T-helper 1 cell (primary cell): Measurements from ENCODE around the gene GJD4.

Source experiments
- DNase-seq, 5 donors: peaks; one replicate each; pipeline ENCODE4 v3.0.0-alpha.2; 2012 to 2020

The GJD4 gene

GRCh38 chr10:35579726-35580422 is 25.3 kb upstream of the GJD4 start:
- DNase-seq, result no peak

DNA sequence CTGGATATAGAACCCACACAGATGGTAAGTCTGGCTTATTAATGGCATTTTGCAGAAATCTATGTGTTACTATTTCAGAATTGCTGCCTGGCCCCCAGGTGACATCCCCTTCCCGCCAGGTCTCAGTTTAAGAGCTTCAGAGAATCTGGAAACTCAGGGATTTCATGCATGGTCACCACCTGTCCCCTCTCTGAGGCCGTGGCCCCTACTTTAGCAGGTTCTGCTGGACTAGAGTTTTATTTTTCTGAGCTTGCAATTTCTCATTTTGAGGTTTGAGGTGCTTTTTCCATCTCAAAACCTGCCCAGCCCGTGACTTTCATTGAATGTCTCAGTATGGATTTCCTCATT is 24.7 kb upstream of the GJD4 start:
- no peak for DNase-seq

DNA sequence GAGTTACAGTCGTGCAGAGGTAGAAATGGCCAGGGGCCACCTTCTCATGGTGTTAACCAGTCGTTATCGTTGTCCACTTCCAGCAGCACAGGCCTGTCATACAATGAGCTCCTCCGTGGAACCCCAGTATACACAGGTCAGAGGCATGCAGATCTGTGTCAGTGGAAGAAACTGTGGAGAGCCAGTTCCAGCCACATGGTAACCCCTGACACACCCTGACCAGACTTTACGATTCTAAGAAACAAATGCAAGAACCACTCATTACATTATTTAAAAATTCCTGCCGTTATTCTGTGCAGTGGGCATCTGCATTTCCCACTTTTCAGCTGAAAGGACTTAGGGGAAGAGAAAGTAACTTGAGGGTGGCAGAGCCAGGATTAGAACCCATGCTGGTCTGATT is 23.5 kb upstream of the GJD4 start:
- no peak for DNase-seq

GRCh38 chr10:35584946-35585345 is 20.2 kb upstream of the GJD4 start:
- no peak for DNase-seq

- DNase-seq, result no peak
These were observed 19.8 kb upstream of the GJD4 start for GRCh38 chr10:35585356-35585755.

DNA sequence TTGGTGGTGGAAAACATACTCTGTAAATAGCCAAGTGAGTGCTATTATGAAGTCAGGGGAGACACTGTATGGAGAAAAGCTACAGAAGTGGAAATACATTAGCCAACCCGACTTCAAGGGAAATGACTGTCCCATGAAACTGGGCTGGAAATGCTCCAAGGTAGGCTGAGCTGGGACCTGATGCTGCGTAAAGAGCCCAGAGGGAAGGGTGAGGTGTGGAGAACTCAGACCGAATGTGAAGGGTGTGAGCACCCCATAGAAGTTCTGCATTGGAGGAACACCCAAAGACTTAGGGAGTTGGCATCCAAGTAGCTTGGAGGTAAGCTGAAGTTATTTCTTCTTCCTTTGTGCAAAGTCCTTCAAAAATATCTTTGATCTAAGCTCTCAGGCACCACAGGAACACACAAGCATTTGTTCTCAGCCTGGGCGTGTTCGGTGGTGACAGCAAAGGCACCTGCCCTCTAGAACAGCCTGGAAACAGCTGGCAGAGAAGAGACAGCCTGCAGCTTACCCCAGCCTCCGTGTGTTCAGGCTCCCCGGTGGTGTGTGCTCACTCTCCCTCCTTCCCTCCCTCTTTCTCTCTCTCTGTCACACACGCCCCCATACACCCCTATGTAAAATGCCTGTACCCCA is 19.1 kb upstream of the GJD4 start:
- DNase-seq, result no peak

- no peak for DNase-seq
These were observed 16.3 kb upstream of the GJD4 start for GRCh38 chr10:35588836-35589235.

DNA sequence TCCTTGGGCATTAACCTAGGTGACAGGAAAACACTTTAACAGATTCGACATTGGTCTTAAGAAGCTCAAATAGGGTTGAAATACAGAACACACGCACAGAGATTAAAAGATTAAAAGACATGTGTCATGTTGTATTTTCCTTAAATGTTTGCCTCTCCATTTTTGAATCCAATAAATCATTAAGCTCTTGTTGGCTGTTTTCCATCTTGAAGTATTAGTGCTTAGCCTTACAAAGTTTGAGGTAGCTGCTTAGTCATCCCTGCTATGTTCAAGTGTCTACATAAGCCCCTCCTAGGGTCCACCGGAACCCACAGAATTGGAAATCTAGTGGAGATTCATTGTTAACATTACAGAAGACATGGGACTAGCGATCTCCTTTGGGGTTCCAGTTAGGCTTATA is 12.7 kb upstream of the GJD4 start:
- no peak for DNase-seq

DNA sequence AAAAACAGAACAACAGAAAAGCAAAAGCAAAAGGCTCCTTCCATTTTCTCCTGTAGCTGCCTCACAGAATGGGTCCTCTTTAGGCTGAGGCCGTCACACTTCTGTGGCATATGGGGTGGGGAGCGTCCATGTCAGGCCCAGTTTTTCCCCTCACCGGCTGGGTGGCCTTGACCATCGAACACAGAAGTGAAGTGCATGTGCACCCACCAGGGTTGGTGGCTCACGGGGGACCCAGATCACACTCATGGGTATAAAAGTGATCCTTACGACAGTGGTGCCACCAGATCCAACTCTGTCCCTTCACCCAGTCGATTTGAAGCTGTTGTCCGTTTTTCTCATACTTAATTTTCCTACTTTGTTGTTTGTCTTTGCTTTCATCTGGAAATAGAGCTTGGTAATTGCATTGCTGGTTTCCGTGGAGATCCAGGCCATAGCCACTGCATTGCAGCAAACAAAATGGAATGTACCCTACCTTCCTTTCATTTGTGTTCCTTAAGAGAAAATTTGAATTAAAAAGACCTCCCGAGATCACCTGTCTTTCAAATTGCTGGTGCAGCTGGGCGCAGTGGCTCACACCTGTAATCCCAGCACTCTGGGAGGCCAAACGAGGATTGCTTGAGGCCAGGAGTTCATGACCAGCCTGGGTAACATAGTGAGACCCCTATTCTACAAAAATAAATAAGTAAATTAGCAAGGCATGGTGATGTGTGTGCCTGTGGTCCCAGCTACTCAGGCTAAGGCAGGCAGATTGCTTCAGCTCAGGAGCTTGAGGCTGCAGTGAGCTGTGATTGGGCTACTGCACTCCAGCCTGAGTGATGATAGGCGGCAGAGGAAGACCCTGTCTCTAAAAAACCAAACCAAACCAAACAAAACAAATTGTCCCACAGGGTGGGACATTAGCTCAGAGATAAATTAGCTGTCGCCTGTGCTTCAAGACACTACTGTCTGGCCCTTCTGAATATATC is 10.7 kb upstream of the GJD4 start:
- no peak for DNase-seq

DNA sequence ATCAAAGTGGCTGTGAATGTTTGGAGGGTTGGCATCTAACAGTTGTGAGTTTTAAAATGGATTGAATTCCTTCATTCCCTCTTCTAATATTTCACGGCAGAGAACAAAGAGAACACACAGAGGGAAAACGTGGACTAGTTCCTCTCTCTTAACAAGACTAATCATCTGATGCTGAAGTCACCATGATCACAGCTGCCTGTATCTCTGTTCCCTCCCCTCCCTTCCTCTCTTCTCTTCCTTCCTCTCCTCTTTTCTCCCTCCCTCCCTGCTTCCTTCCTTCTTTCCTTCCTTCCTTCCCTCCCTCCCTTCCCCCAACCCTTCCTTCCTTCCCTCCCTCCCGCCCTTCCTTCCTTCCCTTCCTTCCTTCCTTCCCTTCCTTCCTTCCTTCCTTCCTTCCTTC is 10.0 kb upstream of the GJD4 start:
- DNase-seq, result no peak

GRCh38 chr10:35598379-35598778 is 6.8 kb upstream of the GJD4 start:
- DNase-seq, result no peak

- DNase-seq, result no peak
These were observed 4.9 kb upstream of the GJD4 start for GRCh38 chr10:35600193-35600592.

- no peak for DNase-seq
These were observed 1.3 kb downstream of the GJD4 start for GRCh38 chr10:35606430-35606829.

GRCh38 chr10:35607475-35608327 is 2.6 kb downstream of the GJD4 start:
- DNase-seq, result peak in 1 of 5 donors; percentile 30

GRCh38 chr10:35608328-35608672 is 3.2 kb downstream of the GJD4 start:
- DNase-seq, result no peak

DNA sequence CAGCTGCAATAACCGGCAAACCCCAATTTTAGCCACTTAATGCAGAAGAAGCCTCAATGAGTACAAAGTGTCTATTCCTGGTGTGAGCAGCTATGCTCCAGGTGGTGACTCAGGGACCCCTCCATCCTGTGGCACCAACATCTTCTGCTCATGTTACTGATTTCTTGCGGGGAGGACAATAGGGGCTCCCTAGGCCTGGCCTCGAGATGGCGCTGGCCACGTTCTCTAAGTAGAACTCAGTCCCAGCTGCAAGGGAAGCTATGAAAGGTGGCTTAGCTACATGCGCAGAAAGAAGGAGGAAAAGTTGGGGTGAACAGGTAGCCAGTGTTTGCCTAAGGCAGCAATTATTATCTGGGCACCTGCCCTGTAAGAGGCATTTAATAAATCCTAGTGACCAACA is 6.6 kb downstream of the GJD4 start:
- DNase-seq, result no peak

DNA sequence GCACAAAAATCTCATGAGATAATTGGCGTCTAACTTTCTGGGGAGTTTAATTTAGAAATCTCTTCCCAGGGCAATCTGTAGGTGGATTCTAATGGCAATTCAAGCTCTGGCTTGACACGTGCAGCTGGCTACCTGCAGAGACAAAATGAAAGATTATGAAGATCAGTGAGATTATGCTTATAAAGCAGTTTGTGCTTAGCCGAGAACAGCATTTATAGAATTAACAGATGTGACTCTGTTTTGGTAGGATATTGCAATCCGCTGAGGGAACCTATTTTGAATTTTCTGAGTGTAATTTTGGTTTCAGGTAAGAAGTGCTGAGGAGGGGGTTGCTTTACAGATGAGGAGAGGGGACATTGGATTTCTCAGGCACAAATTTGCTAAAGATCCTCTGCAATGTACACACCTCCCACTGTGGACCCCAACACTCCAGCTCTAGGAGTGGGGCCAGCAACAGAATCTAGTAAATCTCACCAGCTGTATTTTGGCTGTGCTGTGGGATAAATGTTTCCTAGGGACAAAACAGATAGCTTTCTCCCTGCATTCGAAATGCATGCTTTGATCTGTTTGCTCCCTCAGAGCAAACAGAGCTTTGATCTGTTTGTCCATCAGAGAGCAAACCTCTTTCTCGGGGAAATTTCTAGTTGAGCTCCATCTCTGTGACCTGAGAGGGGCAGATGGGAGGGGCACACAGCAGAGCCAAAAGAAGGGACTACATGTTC is 7.4 kb downstream of the GJD4 start:
- DNase-seq, result no peak

DNA sequence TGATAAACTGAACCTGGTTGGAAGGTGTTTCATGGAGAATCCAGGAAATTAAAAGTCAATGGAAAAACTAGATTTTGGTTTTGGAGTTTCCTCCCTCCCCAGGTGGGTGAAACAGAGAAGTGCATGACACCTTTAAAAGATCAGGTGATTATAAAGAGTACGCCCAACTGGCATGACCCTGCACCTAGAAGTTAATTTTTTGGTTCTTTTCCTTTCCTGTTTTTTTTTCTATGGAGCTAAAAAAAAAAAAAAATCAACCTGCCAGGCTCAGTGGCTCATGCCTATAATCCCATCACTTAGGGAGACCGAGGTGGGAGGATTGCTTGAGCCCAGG is 7.9 kb downstream of the GJD4 start:
- no peak for DNase-seq

GRCh38 chr10:35613597-35614226 is 8.6 kb downstream of the GJD4 start:
- DNase-seq, result no peak

DNA sequence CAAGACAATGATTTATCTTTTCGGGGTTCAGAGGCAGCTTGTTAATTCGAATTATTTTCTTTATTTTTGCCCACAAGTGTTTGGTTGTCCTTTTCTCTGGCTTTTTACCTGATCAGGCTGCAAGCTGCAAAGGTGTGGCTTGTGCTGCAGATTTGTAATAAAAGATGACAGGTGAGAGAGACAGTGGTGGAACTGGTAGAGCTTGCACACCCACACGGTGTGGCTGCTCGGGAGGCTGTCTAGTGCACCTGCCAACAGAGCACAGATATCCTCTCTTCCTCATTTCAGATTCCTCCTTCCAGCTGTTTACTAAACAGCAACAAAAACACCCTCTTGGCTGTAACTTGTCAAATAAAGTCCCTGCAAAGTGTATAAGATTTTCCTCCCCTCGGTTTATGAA is 9.2 kb downstream of the GJD4 start:
- DNase-seq, result no peak

DNA sequence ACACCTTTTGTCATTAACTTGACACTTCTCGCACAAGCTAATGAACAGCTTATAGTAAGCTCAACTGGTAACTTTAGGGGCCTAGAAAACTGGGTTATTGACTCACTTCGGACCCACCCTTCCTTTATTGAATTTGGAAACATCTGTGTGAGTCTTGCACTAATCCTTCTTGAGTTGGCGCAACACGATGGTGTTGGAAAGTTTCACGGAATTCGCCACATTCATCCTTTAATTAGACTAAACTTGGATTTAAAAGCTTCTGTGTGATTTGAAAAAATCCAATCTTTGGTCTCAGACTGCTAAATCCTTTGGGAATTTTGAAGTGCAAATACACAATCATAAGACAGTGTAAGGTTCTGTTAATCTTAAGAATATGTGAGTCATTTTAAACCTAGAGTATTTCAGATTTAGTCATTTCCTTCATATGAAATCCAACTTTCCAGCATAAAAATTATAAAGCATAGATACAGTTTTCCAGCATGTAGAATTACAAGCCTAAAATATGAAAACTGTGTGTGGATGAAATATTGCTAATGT is 21.9 kb downstream of the GJD4 start:
- DNase-seq, result no peak

DNA sequence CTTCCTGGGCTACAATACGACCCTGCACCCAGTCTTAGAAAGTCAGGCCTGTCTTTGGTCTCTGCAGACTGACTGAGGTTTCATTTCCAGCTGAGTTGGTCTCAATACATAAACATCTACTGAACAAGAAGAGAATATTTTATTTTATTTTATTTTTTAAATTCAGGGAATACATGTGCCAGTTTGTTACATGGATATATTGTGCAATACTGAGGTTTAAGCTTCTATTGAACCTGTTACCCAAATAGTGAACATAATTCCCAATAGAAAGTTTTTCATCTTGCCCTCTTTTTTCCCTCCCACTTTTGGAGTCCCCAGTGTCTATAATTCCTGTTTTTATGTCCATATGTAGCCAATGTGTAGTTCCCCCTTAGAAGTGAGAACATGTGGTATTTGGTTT is 26.3 kb downstream of the GJD4 start:
- DNase-seq, result no peak
